Sigmoid colon (tissue), 7 donors: Measurements from ENCODE around the gene PRKCZ. TPM values are rescaled to one million over a fixed set of nuclear protein-coding genes. Genes with fewer than 3 reads are reported as not detected.

Experiments used
- DNase-seq: peaks from one replicate; pipeline ENCODE4 v3.0.0-alpha.2; 2019
- H3K27ac ChIP-seq, 4 donors: fragments of 200-600 bp; sonication (generic); one replicate each; pipeline ENCODE4 v1.5.1; 2016 to 2019; ENCODE audit warnings: mild to moderate bottlenecking in 1 of 4
- H3K27me3 ChIP-seq, 3 donors: fragments of 200-600 bp; sonication (generic); one replicate each; pipeline ENCODE4 v1.5.1; 2019; ENCODE audit warnings: mild to moderate bottlenecking in 1 of 3
- H3K36me3 ChIP-seq, 4 donors: fragments of 200-600 bp; sonication (generic); one replicate each; pipeline ENCODE4 v1.5.1; 2016 to 2019
- H3K4me1 ChIP-seq, 4 donors: fragments of 200-600 bp; sonication (generic); one replicate each; pipeline ENCODE4 v1.5.1; 2017 to 2019
- H3K4me3 ChIP-seq, 4 donors: fragments of 200-600 bp; sonication (generic); one replicate each; pipeline ENCODE4 v1.5.1; 2017 to 2019; ENCODE audit warnings: mild to moderate bottlenecking in 2 of 4, moderate library complexity in 1 of 4
- H3K9me3 ChIP-seq, 4 donors: fragments of 200-600 bp in 3 of 4; sonication (generic) in 3 of 4; one replicate each; pipeline versions ENCODE4 v1.5.1 to v1.6.1; 2013 to 2019
- CTCF ChIP-seq, 4 experiments: fragments of 450-650 bp in 3 of 4; fragments of 200-600 bp in 1 of 4; IDR thresholded peaks; one replicate each; pipeline ENCODE4 v1.5.1; 2016 to 2019; ENCODE audit warnings: antibody characterized with exemption in 4 of 4, mild to moderate bottlenecking in 3 of 4, moderate library complexity in 2 of 4
- EP300 ChIP-seq, 4 donors: sonication (generic); formaldehyde crosslinking; IDR thresholded peaks; one replicate each; pipeline ENCODE4 v1.6.1; 2017; ENCODE audit warnings: antibody characterized with exemption in 4 of 4
- POLR2A ChIP-seq, 2 donors: fragments of 450-650 bp; IDR thresholded peaks; one replicate each; pipeline ENCODE4 v1.6.1; 2016; ENCODE audit warnings: antibody characterized with exemption in 2 of 2, mild to moderate bottlenecking in 2 of 2, moderate library complexity in 2 of 2
- POLR2AphosphoS5 ChIP-seq, 4 donors: sonication (generic); formaldehyde crosslinking; IDR thresholded peaks; one replicate each; pipeline ENCODE4 v1.6.1; 2017; ENCODE audit warnings: antibody characterized with exemption in 4 of 4
- WGBS, 2 donors: extraction: QIAGEN DNeasy Blood & Tissue Kit; methylation state at CpG; one replicate each; pipeline ENCODE4 v1.1.7; 2013; 5-methylcytosine and 5-hydroxymethylcytosine counted together
- intact Hi-C: fragments of 100-400 bp; cut with DNase I; formaldehyde crosslinking; loops from one replicate; pipeline ENCODE4 v1.15.1; 2023
- polyA plus RNA-seq, 3 donors: library from polyadenylated mRNA; stranded (reverse); fragments of 200-250 nt; gene quantifications; one replicate each; pipeline ENCODE4 v1.2.3, GENCODE V29; 2013
- total RNA-seq, 4 donors: library from RNA; depleted of rRNA; stranded (reverse); fragments of >200 nt; gene quantifications; one replicate each; pipeline ENCODE4 v1.1.0, GENCODE V29; 2016
- donor health status: healthy with polysubstance abuse.
- donor health status: Bipolar disorder and iron deficiency.
- donor health status: healthy.

PRKCZ gene
- total and polyA plus RNA-seq, 7 donors, result 1.4 to 52.9 (median 4.8) TPM

- Histone ChIP-seq H3K27me3 (no peaks in the 10 kb centered on the region), H3K4me1 (peaks cover 0 to 11% (median 0%) of the 10 kb centered on the region in 4 donors), H3K36me3 (peaks cover 0 to 4% (median 0%) of the 10 kb centered on the region in 4 donors), H3K9me3 (no peaks in the 10 kb centered on the region), H3K4me3 (no peak overlapping the region), H3K27ac (no peak overlapping the region)
- intact Hi-C loops, result no loop called here
- WGBS, 2 donors, result 92 to 93% methylated on average over 16 of the region's 16 CpGs
- DNase-seq, result no peak
- TF ChIP-seq CTCF (IDR thresholded peaks at IDR 0.05) (no peak), POLR2AphosphoS5 (IDR thresholded peaks at IDR 0.05) (no peak), EP300 (IDR thresholded peaks at IDR 0.05) (no peak), POLR2A (IDR thresholded peaks at IDR 0.05) (no peak)
These were observed 128.7 kb downstream of the PRKCZ start for GRCh38 chr1:2178875-2179274.

GRCh38 chr1:2179283-2180013 is 129.2 kb downstream of the PRKCZ start:
- 83 to 85% methylated on average over 28 of the region's 28 CpGs for WGBS, 2 donors
- peaks cover 0 to 4% (median 0%) of the 10 kb centered on the region in 4 donors for H3K36me3 ChIP-seq
- no peak for TF ChIP-seq POLR2AphosphoS5 (IDR thresholded peaks at IDR 0.05)
- no peak for TF ChIP-seq EP300 (IDR thresholded peaks at IDR 0.05)
- no peak for TF ChIP-seq CTCF (IDR thresholded peaks at IDR 0.05)
- TF ChIP-seq POLR2A (IDR thresholded peaks at IDR 0.05), result no peak
- no peaks in the 10 kb centered on the region for H3K9me3 ChIP-seq
- no peak for DNase-seq
- no peak overlapping the region for H3K4me3 ChIP-seq
- no peak overlapping the region for H3K27ac ChIP-seq
- intact Hi-C loops, result no loop called here
- H3K4me1 ChIP-seq, result peaks cover 0 to 7% (median 0%) of the 10 kb centered on the region in 4 donors
- no peaks in the 10 kb centered on the region for H3K27me3 ChIP-seq

- Histone ChIP-seq H3K4me3 (no peak overlapping the region), H3K9me3 (no peaks in the 10 kb centered on the region), H3K36me3 (peaks cover 0 to 16% (median 0%) of the 10 kb centered on the region in 4 donors), H3K27me3 (no peaks in the 10 kb centered on the region), H3K4me1 (no peaks in the 10 kb centered on the region), H3K27ac (no peak overlapping the region)
- TF ChIP-seq POLR2AphosphoS5 (IDR thresholded peaks at IDR 0.05), result no peak
- no peak for TF ChIP-seq CTCF (IDR thresholded peaks at IDR 0.05)
- TF ChIP-seq EP300 (IDR thresholded peaks at IDR 0.05), result no peak
- TF ChIP-seq POLR2A (IDR thresholded peaks at IDR 0.05), result no peak
- WGBS, 2 donors, result 93% methylated on average over 58 of the region's 58 CpGs
- intact Hi-C loops, result no loop called here
- no peak for DNase-seq
These were observed 130.4 kb downstream of the PRKCZ start for GRCh38 chr1:2180297-2181245.

GRCh38 chr1:2181271-2181670 is 131.1 kb downstream of the PRKCZ start:
- Histone ChIP-seq H3K27me3 (no peaks in the 10 kb centered on the region), H3K27ac (no peak overlapping the region), H3K4me1 (no peaks in the 10 kb centered on the region), H3K4me3 (no peak overlapping the region), H3K9me3 (no peaks in the 10 kb centered on the region), H3K36me3 (peaks cover 0 to 19% (median 0%) of the 10 kb centered on the region in 4 donors)
- WGBS, 2 donors, result 94 to 96% methylated on average over 14 of the region's 14 CpGs
- DNase-seq, result no peak
- intact Hi-C loops, result no loop called here
- TF ChIP-seq POLR2AphosphoS5 (IDR thresholded peaks at IDR 0.05), result no peak
- TF ChIP-seq EP300 (IDR thresholded peaks at IDR 0.05), result no peak
- TF ChIP-seq POLR2A (IDR thresholded peaks at IDR 0.05), result no peak
- no peak for TF ChIP-seq CTCF (IDR thresholded peaks at IDR 0.05)
